Measurements from ENCODE around the gene SECISBP2L. TPM values are rescaled to one million over a fixed set of nuclear protein-coding genes. Genes with fewer than 3 reads are reported as not detected.
A peak's percentile ranks its signal among the peaks of the same experiment; 100 is the strongest.

SECISBP2L gene
- total RNA-seq, 1 experiment from 2014 or later, result 24.7 TPM

DNA sequence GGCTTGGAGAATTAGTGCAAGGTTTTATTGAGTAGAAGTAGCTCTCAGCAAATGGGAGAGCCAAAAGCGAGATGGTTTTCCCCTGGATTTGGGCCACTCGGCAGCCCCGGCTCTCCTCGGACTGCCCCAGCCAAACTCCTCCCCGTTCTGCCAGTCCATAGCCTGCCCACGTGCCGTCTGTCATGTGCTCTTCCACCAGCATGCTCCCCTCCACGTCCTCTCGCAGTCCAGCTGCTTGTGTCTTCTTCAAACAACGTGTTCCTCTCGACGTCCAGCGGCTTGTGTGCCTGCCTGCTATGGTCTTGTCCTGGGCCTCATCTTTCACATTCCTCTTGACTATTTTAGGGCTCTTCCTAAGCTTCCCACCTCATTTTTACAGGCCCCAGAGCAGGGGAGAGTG lies 16.7 kb upstream of the SECISBP2L start:
- H2AFZ ChIP-seq (ENCODE audit: low read length), result no peak overlapping the region

More for the DNA sequence above, 16.7 kb upstream of the SECISBP2L start:
- Mint-ChIP-seq H3K4me3 (no peak overlapping the region), H3K27ac (no peak overlapping the region), H3K9me3 (no peaks in the 10 kb centered on the region), H3K36me3 (ENCODE audit: insufficient read depth in 1 of 3, low read depth in 3 of 3) (no peaks in the 10 kb centered on the region), H3K4me1 (peaks cover 17 to 19% of the 10 kb centered on the region in 2 experiments), H3K27me3 (ENCODE audit: low read depth) (no peaks in the 10 kb centered on the region)
- H3K79me1 ChIP-seq (ENCODE audit: insufficient read depth, low read depth, low read length, poor library complexity, severe bottlenecking), result no peaks in the 10 kb centered on the region
- no peak overlapping the region for H3K56ac ChIP-seq (ENCODE audit: insufficient read length, low read depth, low read length)
- no peak overlapping the region for H3K4me2 ChIP-seq (ENCODE audit: insufficient read depth, insufficient read length, low read length)
- no peak overlapping the region for H4K8ac ChIP-seq (replicated peaks; ENCODE audit: insufficient read length, low read depth, low read length)
- H3K9me3 ChIP-seq (ENCODE audit: control insufficient read depth, low read depth, low read length), result no peaks in the 10 kb centered on the region
- no peak overlapping the region for H3K23ac ChIP-seq (ENCODE audit: insufficient read length, low read depth, low read length)
- no peak overlapping the region for H4K91ac ChIP-seq (ENCODE audit: insufficient read length, low read depth, low read length)
- H3K14ac ChIP-seq (ENCODE audit: insufficient read depth, low read length), result no peak overlapping the region
- H3K79me2 ChIP-seq (ENCODE audit: insufficient read depth, low read length), result no peaks in the 10 kb centered on the region
- TF ChIP-seq, protein P1, sequence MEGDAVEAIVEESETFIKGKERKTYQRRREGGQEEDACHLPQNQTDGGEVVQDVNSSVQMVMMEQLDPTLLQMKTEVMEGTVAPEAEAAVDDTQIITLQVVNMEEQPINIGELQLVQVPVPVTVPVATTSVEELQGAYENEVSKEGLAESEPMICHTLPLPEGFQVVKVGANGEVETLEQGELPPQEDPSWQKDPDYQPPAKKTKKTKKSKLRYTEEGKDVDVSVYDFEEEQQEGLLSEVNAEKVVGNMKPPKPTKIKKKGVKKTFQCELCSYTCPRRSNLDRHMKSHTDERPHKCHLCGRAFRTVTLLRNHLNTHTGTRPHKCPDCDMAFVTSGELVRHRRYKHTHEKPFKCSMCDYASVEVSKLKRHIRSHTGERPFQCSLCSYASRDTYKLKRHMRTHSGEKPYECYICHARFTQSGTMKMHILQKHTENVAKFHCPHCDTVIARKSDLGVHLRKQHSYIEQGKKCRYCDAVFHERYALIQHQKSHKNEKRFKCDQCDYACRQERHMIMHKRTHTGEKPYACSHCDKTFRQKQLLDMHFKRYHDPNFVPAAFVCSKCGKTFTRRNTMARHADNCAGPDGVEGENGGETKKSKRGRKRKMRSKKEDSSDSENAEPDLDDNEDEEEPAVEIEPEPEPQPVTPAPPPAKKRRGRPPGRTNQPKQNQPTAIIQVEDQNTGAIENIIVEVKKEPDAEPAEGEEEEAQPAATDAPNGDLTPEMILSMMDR (conservative IDR thresholded peaks at IDR 0.05), result no peak
- H3K23me2 ChIP-seq (ENCODE audit: insufficient read length, low read depth, low read length, poor library complexity, severe bottlenecking), result no peaks in the 10 kb centered on the region
- no peak overlapping the region for H2BK20ac ChIP-seq (ENCODE audit: low read depth, low read length, poor library complexity, severe bottlenecking)
- peak; percentile 30 for DNase-seq
- H2BK5ac ChIP-seq (ENCODE audit: insufficient read length, low read length), result no peak overlapping the region
- no peaks in the 10 kb centered on the region for H4K20me1 ChIP-seq (ENCODE audit: control insufficient read depth, insufficient read depth, insufficient read length)
- H3K27me3 ChIP-seq (ENCODE audit: insufficient read depth, low read length), result no peaks in the 10 kb centered on the region
- no peak overlapping the region for H4K5ac ChIP-seq (ENCODE audit: insufficient read length, low read depth, low read length)
- H2BK12ac ChIP-seq (ENCODE audit: insufficient read length, low read depth, low read length), result no peak overlapping the region
- no peak overlapping the region for H3T11ph ChIP-seq (ENCODE audit: low read length)
- H2BK120ac ChIP-seq (ENCODE audit: low read depth, low read length, poor library complexity, severe bottlenecking), result no peak overlapping the region
- H2BK15ac ChIP-seq (ENCODE audit: low read depth, low read length), result no peak overlapping the region
- no peak overlapping the region for H3K27ac ChIP-seq (ENCODE audit: insufficient read length, low read depth, low read length)
- no peak overlapping the region for H2AK5ac ChIP-seq (ENCODE audit: insufficient read length, low read length)
- H3K4me1 ChIP-seq (ENCODE audit: insufficient read depth, low read length), result no peaks in the 10 kb centered on the region; the same call in 1 of the 2 replicates
- WGBS (ENCODE audit: extremely low coverage, insufficient read length, low lambda C conversion rate), result no CpG with 5 or more reads among the region's 13 CpGs
- H3K9ac ChIP-seq (ENCODE audit: extremely low read depth, insufficient read length, low read length), result no peak overlapping the region
- no peak overlapping the region for H3K4ac ChIP-seq (ENCODE audit: low read depth, low read length)
- no peak overlapping the region for H3K18ac ChIP-seq (ENCODE audit: insufficient read length, low read depth, low read length)

Data from H9 (cell line).